Measurements from ENCODE around the gene PACRG.

GRCh38 chr6:163260911-163261310 is 533.1 kb downstream of the PACRG start:
- TF ChIP-seq CTCF (conservative IDR thresholded peaks at IDR 0.05; ENCODE audit: low read length), result no peak
- TF ChIP-seq EZH2phosphoT487 (IDR thresholded peaks at IDR 0.05; ENCODE audit: borderline replicate concordance, low read depth, low read length), result no peak

Data from OCI-LY7 (cell line).